ENCODE data around the gene ARID5B. TPM values are rescaled to one million over a fixed set of nuclear protein-coding genes. Genes with fewer than 3 reads are reported as not detected.

ARID5B gene
- total RNA-seq, 1 experiment from 2014 or later: 0.04 TPM

DNA sequence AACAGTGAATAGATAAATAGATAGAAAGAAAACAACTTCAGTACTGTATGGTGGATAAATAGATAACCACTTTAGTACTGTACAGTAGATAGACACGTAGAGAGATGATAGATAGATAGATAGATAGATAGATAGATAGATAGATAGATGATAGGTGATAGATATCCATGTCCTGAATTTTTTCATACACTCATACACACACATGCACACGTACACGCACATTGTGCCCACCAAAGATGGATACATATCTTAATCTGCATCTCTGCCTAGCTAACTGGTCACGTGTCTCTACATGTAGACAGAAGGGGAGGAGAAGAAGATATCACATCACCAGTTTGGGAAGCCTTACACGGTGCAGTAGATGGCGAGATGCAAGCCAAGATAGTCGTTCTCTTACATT is 99.2 kb downstream of the ARID5B start:
- Histone ChIP-seq H4K20me1 (ENCODE audit: control insufficient read depth, insufficient read depth, insufficient read length) (no peaks in the 10 kb centered on the region), H3K27me3 (ENCODE audit: insufficient read depth, low read length) (no peaks in the 10 kb centered on the region), H3K4me1 (ENCODE audit: insufficient read depth, low read length) (no peaks in the 10 kb centered on the region; the same call in 1 of the 2 replicates), H3K27ac (ENCODE audit: insufficient read length, low read depth, low read length) (no peak overlapping the region), H3K79me2 (ENCODE audit: insufficient read depth, low read length) (no peaks in the 10 kb centered on the region), H3K56ac (ENCODE audit: insufficient read length, low read depth, low read length) (no peak overlapping the region), H4K8ac (replicated peaks; ENCODE audit: insufficient read length, low read depth, low read length) (no peak overlapping the region), H3K9ac (ENCODE audit: extremely low read depth, insufficient read length, low read length) (no peak overlapping the region), H3K14ac (ENCODE audit: insufficient read depth, low read length) (no peak overlapping the region), H2BK20ac (ENCODE audit: low read depth, low read length, poor library complexity, severe bottlenecking) (no peak overlapping the region), H4K5ac (ENCODE audit: insufficient read length, low read depth, low read length) (no peak overlapping the region), H2BK120ac (ENCODE audit: low read depth, low read length, poor library complexity, severe bottlenecking) (no peak overlapping the region), H3K4ac (ENCODE audit: low read depth, low read length) (no peak overlapping the region), H3K79me1 (ENCODE audit: insufficient read depth, low read depth, low read length, poor library complexity, severe bottlenecking) (no peaks in the 10 kb centered on the region), H4K91ac (ENCODE audit: insufficient read length, low read depth, low read length) (no peak overlapping the region), H2BK12ac (ENCODE audit: insufficient read length, low read depth, low read length) (no peak overlapping the region), H2BK5ac (ENCODE audit: insufficient read length, low read length) (no peak overlapping the region), H3K4me2 (ENCODE audit: insufficient read depth, insufficient read length, low read length) (no peak overlapping the region), H3K9me3 (ENCODE audit: control insufficient read depth, low read depth, low read length) (no peaks in the 10 kb centered on the region), H2AK5ac (ENCODE audit: insufficient read length, low read length) (no peak overlapping the region), H3K23me2 (ENCODE audit: insufficient read length, low read depth, low read length, poor library complexity, severe bottlenecking) (no peaks in the 10 kb centered on the region), H3K23ac (ENCODE audit: insufficient read length, low read depth, low read length) (no peak overlapping the region), H2AFZ (ENCODE audit: low read length) (no peak overlapping the region), H2BK15ac (ENCODE audit: low read depth, low read length) (no peak overlapping the region), H3T11ph (ENCODE audit: low read length) (no peak overlapping the region), H3K18ac (ENCODE audit: insufficient read length, low read depth, low read length) (no peak overlapping the region)
- no CpG with 5 or more reads among the region's 7 CpGs for WGBS (ENCODE audit: extremely low coverage, insufficient read length, low lambda C conversion rate)
- Mint-ChIP-seq H3K9me3 (no peaks in the 10 kb centered on the region), H3K4me1 (no peaks in the 10 kb centered on the region), H3K36me3 (ENCODE audit: insufficient read depth in 1 of 3, low read depth in 3 of 3) (no peaks in the 10 kb centered on the region), H3K27me3 (ENCODE audit: low read depth) (peaks cover 2% of the 10 kb centered on the region), H3K27ac (no peak overlapping the region), H3K4me3 (no peak overlapping the region)
- no peak for DNase-seq
- TF ChIP-seq, protein P1, sequence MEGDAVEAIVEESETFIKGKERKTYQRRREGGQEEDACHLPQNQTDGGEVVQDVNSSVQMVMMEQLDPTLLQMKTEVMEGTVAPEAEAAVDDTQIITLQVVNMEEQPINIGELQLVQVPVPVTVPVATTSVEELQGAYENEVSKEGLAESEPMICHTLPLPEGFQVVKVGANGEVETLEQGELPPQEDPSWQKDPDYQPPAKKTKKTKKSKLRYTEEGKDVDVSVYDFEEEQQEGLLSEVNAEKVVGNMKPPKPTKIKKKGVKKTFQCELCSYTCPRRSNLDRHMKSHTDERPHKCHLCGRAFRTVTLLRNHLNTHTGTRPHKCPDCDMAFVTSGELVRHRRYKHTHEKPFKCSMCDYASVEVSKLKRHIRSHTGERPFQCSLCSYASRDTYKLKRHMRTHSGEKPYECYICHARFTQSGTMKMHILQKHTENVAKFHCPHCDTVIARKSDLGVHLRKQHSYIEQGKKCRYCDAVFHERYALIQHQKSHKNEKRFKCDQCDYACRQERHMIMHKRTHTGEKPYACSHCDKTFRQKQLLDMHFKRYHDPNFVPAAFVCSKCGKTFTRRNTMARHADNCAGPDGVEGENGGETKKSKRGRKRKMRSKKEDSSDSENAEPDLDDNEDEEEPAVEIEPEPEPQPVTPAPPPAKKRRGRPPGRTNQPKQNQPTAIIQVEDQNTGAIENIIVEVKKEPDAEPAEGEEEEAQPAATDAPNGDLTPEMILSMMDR (conservative IDR thresholded peaks at IDR 0.05): no peak
